ENCODE results near the gene NNT. TPM values are rescaled to one million over a fixed set of nuclear protein-coding genes. Genes with fewer than 3 reads are reported as not detected.

The NNT gene
- total and polyA plus RNA-seq, 2 of the 13 experiments (the other 11 are each of a cell fraction or from before 2014, with no cell fraction given), result 21.1 to 58.0 TPM

- intact Hi-C loops (cut with micrococcal nuclease; ENCODE audit: unreplicated experiment) (no loop called here), in situ Hi-C loops (cut with HindIII; ENCODE audit: extremely low pct_ligation_motif_present, low pct_unique_long_range_greater_than_20kb) (loop anchor here (25.0 kb wide), 1 partner anchor 1150 kb away; no protein-coding TSS in a partner anchor)
- H3K4me3 ChIP-seq (replicated peaks in 1 of 3; ENCODE audit: insufficient read depth in 1 of 3, low read depth in 2 of 3, low read length in 3 of 3), result no peak overlapping the region
- no peak overlapping the region for H2AFZ ChIP-seq (ENCODE audit: low read length)
- H3K36me3 ChIP-seq (replicated peaks in 1 of 2; ENCODE audit: control insufficient read depth in 1 of 2, insufficient read depth in 2 of 2, low read length in 2 of 2), result peaks cover 1 to 13% of the 10 kb centered on the region in 2 experiments; a peak in 3 of 5 replicates
- H3K27me3 ChIP-seq (ENCODE audit: control insufficient read depth in 1 of 2, insufficient read depth in 2 of 2, low read length in 2 of 2), result no peaks in the 10 kb centered on the region
- 100% methylated on average over 1 of the region's 1 CpG for WGBS (ENCODE audit: low lambda C conversion rate)
- H3K27ac ChIP-seq (ENCODE audit: extremely low read length, insufficient read depth, low read length), result no peak overlapping the region
- H3K4me2 ChIP-seq (ENCODE audit: low read depth, low read length), result no peak overlapping the region
- no peaks in the 10 kb centered on the region for H3K4me1 ChIP-seq (ENCODE audit: insufficient read depth, low read length)
- ATAC-seq (no peak), FAIRE-seq (no peak), DNase-seq (ENCODE audit: low spot score) (no peak)
- H4K20me1 ChIP-seq (ENCODE audit: insufficient read depth, low read length), result no peaks in the 10 kb centered on the region
- CTCF ChIA-PET (ENCODE audit: low intra/inter-chr PET ratio, low total read pairs), result no interaction called here
- no TSS peak for BruUV-seq (replicated peaks)
- no peak overlapping the region for H3K9ac ChIP-seq (ENCODE audit: insufficient read depth, low read depth, low read length)
- H3K9me3 ChIP-seq (ENCODE audit: low read length), result no peaks in the 10 kb centered on the region
- TF ChIP-seq HMGA1 (CRISPR knock-in tag; conservative IDR thresholded peaks at IDR 0.05), result no peak
- TF ChIP-seq ZNF362 (CRISPR knock-in tag; IDR thresholded peaks at IDR 0.05; ENCODE audit: borderline replicate concordance), result no peak
- no peak for TF ChIP-seq ZFP41 (CRISPR knock-in tag; IDR thresholded peaks at IDR 0.05; ENCODE audit: borderline replicate concordance)
- no peak for TF ChIP-seq CTCF (CRISPR knock-in tag; IDR thresholded peaks at IDR 0.05)
- no peak for TF ChIP-seq ZNF512B (CRISPR knock-in tag; IDR thresholded peaks at IDR 0.05; ENCODE audit: borderline replicate concordance)
- no peak for TF ChIP-seq ZNF232 (CRISPR knock-in tag; IDR thresholded peaks at IDR 0.05; ENCODE audit: borderline replicate concordance)
- TF ChIP-seq XBP1 (CRISPR knock-in tag; IDR thresholded peaks at IDR 0.05), result no peak
- no peak for TF ChIP-seq RAD21 (CRISPR knock-in tag; IDR thresholded peaks at IDR 0.05)
- TF ChIP-seq EEA1 (CRISPR knock-in tag; IDR thresholded peaks at IDR 0.05; ENCODE audit: borderline replicate concordance), result no peak
- TF ChIP-seq ZNF713 (CRISPR knock-in tag; IDR thresholded peaks at IDR 0.05), result no peak
- no peak for TF ChIP-seq SP2 (CRISPR knock-in tag; IDR thresholded peaks at IDR 0.05)
- no peak for TF ChIP-seq ATAD3A (CRISPR knock-in tag; IDR thresholded peaks at IDR 0.05)
- no peak for TF ChIP-seq POLR2AphosphoS2 (IDR thresholded peaks at IDR 0.05; ENCODE audit: low read depth, low read length)
- no peak for TF ChIP-seq ATF5 (CRISPR knock-in tag; IDR thresholded peaks at IDR 0.05; ENCODE audit: low read depth)
- TF ChIP-seq ZBTB37 (CRISPR knock-in tag; IDR thresholded peaks at IDR 0.05), result no peak
- no peaks in the 10 kb centered on the region for H3K79me2 ChIP-seq (ENCODE audit: insufficient read depth, low read length)
- POLR2A ChIA-PET, result no interaction called here
Observed at GRCh38 chr5:43637416-43637815, 34.4 kb downstream of the NNT start.

Data from HepG2 (cell line).